Memory B cell (primary cell): Measurements from ENCODE around the gene ZMYM2.

Source experiments
- ATAC-seq: fragments of 150-1000 bp; cut with Tn5 transposase; 2 replicates; pipeline ENCODE4 v1.10.0; 2021; ENCODE audit warnings: low read depth, mild to moderate bottlenecking, moderate library complexity
- DNase-seq, 2 donors: peaks; one replicate each; pipeline ENCODE4 v3.0.0; 2022; ENCODE audit warnings: low spot score in 2 of 2
- H3K27ac Mint-ChIP-seq: one replicate; pipeline ENCODE4 v1.8.0; 2022; ENCODE audit warnings: mild to moderate bottlenecking, moderate library complexity, mixed read lengths
- H3K27me3 Mint-ChIP-seq: one replicate; pipeline ENCODE4 v1.8.0; 2022; ENCODE audit warnings: mixed read lengths
- H3K36me3 Mint-ChIP-seq: one replicate; pipeline ENCODE4 v1.8.0; 2022; ENCODE audit warnings: mild to moderate bottlenecking, mixed read lengths
- H3K4me1 Mint-ChIP-seq: one replicate; pipeline ENCODE4 v1.8.0; 2022; ENCODE audit warnings: mixed read lengths
- H3K4me3 Mint-ChIP-seq: one replicate; pipeline ENCODE4 v1.8.0; 2022; ENCODE audit warnings: mild to moderate bottlenecking, moderate library complexity, mixed read lengths
- H3K9me3 Mint-ChIP-seq: one replicate; pipeline ENCODE4 v1.8.0; 2022; ENCODE audit warnings: mixed read lengths

Gene ZMYM2

DNA sequence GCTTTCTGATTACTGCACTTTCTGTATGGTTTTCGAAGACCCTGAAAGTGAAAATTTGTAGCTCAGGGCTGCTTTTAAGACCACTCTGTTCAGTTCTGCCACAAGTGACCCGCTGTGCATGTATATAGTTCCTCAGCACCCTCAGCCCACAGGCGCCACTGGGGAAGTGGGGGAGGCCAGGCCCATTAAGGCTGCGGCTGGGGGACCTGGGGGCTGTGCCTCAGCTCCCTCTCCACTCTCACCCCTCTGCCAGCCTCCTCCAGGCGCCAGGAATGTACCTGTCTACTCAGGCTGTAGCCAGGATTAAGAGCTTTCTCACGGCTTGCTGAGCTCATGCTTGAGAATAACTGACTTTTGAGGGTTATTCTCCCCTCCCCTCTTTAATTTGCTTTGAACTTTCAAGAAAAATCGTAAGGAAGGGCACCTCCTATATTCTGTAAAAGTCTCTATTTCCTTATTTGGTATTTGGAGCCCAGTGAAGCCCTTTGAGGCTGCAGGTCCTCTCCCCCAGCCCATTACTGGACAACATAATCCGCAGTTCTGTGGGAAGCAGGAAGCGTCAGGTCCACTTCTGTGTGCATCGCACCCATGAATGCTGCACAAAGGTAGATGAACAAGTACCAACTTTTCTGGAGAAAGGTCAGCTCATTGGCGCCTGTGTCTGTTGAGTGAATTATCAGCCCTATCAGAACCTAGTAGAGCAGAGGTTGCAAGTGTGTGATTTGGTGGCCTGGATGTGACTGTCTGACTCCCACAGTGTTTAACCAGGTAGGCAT is 172.7 kb downstream of the ZMYM2 start:
- no peak for ATAC-seq
- no peak overlapping the region for H3K4me3 Mint-ChIP-seq
- DNase-seq, result no peak
- peaks cover 4% of the 10 kb centered on the region for H3K27me3 Mint-ChIP-seq
- H3K27ac Mint-ChIP-seq, result no peak overlapping the region
- H3K36me3 Mint-ChIP-seq, result no peaks in the 10 kb centered on the region
- no peaks in the 10 kb centered on the region for H3K4me1 Mint-ChIP-seq
- H3K9me3 Mint-ChIP-seq, result no peaks in the 10 kb centered on the region

GRCh38 chr13:20132052-20132634 is 173.6 kb downstream of the ZMYM2 start:
- Mint-ChIP-seq H3K4me3 (no peak overlapping the region), H3K27ac (no peak overlapping the region), H3K27me3 (peaks cover 4% of the 10 kb centered on the region), H3K36me3 (no peaks in the 10 kb centered on the region), H3K9me3 (no peaks in the 10 kb centered on the region), H3K4me1 (no peaks in the 10 kb centered on the region)
- ATAC-seq (no peak), DNase-seq (no peak)

- H3K9me3 Mint-ChIP-seq, result no peaks in the 10 kb centered on the region
- no peaks in the 10 kb centered on the region for H3K36me3 Mint-ChIP-seq
- ATAC-seq, result no peak
- H3K4me1 Mint-ChIP-seq, result no peaks in the 10 kb centered on the region
- no peak for DNase-seq
- H3K27ac Mint-ChIP-seq, result no peak overlapping the region
- peaks cover 4% of the 10 kb centered on the region for H3K27me3 Mint-ChIP-seq
- no peak overlapping the region for H3K4me3 Mint-ChIP-seq
Measured at GRCh38 chr13:20134732-20135131, 176.2 kb downstream of the ZMYM2 start.

DNA sequence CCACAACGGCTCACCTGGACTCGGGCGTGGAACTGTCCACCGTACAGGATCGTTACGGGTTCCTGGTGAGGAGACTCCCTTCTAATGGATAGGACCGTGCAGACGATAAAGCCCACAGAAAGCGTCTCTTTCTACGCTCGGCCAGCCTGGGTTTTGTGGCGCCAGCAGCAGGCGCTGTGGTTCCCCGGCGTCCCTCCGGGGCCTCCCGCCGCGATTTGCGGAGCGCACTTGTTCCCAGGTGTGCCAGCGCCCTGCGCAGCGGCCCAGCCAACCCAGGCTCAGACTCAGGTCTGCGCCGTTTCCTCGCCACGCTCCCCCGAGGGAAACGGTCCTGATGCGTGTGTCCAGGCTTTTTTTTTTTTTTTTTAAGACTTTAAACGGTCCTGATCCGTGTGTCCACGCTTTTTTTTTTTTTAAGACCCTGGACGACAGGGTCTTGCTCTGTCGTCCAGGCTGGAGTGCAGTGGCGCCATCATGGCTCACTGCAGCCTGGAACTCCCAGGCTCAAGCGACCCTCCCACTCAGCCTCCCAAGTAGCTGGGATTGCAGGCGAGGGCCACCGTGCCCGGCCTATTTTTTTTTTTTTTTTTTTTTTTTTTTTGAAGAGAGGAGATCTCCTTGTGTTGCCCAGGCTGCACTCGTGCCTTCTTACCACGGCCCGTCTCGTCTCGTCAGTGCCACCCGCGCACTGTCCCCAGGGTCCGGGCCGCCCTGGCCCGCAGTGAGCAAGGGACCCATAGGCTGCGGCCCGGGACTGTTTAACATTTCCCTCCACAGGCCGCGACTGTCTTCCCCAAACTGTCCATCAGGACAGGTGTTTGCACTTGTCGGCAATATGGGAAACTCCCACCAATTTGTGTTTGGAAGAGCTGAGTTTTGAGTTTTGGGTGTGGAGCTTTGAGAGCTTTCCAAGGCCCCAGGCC is 178.5 kb downstream of the ZMYM2 start:
- Mint-ChIP-seq H3K4me1 (no peaks in the 10 kb centered on the region), H3K9me3 (no peaks in the 10 kb centered on the region), H3K27ac (no peak overlapping the region), H3K4me3 (peak overlapping the region; percentile 14), H3K27me3 (peaks cover 6% of the 10 kb centered on the region), H3K36me3 (no peaks in the 10 kb centered on the region)
- peak in 1 of 2 donors; percentile 47 for DNase-seq
- ATAC-seq, result peak; percentile 82

- peaks cover 1% of the 10 kb centered on the region for H3K36me3 Mint-ChIP-seq
- H3K27me3 Mint-ChIP-seq, result peaks cover 5% of the 10 kb centered on the region
- no peaks in the 10 kb centered on the region for H3K4me1 Mint-ChIP-seq
- ATAC-seq, result no peak
- H3K9me3 Mint-ChIP-seq, result no peaks in the 10 kb centered on the region
- no peak overlapping the region for H3K4me3 Mint-ChIP-seq
- DNase-seq, result no peak
- no peak overlapping the region for H3K27ac Mint-ChIP-seq
Measured at GRCh38 chr13:20137875-20138274, 179.3 kb downstream of the ZMYM2 start.

DNA sequence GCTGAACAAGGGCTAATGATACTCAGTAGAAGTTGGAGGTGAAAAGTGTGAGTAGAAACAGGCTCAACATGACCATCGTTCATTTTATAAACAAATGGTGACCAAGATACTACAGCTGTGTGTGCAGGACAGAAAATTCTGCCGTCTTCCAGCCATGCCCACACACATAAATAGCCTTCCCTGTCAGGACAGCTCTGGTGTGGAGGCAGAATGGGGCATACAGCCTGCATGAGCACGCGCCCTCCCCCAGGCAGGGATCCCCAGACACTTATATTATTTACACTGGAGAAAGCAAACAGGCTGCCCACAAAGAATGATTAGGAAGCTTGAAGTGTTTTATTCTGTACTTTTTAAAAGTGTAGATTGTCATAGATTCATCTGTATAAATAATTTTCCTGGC is 182.0 kb downstream of the ZMYM2 start:
- Mint-ChIP-seq H3K27me3 (peaks cover 4% of the 10 kb centered on the region), H3K4me1 (no peaks in the 10 kb centered on the region), H3K9me3 (no peaks in the 10 kb centered on the region), H3K27ac (no peak overlapping the region), H3K36me3 (peaks cover 3% of the 10 kb centered on the region), H3K4me3 (no peak overlapping the region)
- no peak for DNase-seq
- no peak for ATAC-seq
